Liver (tissue), 9 donors: Measurements from ENCODE around the gene ENC1. TPM values are rescaled to one million over a fixed set of nuclear protein-coding genes. Genes with fewer than 3 reads are reported as not detected.
A peak's percentile ranks its signal among the peaks of the same experiment; 100 is the strongest.

Experiments used
- DNase-seq: peaks from one replicate; pipeline ENCODE4 v3.0.0-alpha.2; 2017; ENCODE audit warnings: low spot score
- H3K27ac ChIP-seq, 2 donors: one replicate each; pipeline ENCODE4 v1.7.0; 2013; ENCODE audit warnings: inconsistent platforms in 2 of 2, low read length in 2 of 2, control low read depth in 1 of 2, low read depth in 1 of 2, mild to moderate bottlenecking in 1 of 2
- H3K27me3 ChIP-seq, 4 donors: one replicate each; pipeline versions ENCODE4 v1.6.1 to v1.7.0; 2013; ENCODE audit warnings: low read length in 3 of 4, inconsistent platforms in 1 of 4, mild to moderate bottlenecking in 1 of 4, moderate library complexity in 1 of 4; ENCODE audit not compliant: control insufficient read depth in 4 of 4, insufficient read depth in 4 of 4
- H3K36me3 ChIP-seq, 4 donors: one replicate each; pipeline versions ENCODE4 v1.6.1 to v1.7.0; 2013; ENCODE audit warnings: low read length in 3 of 4, mild to moderate bottlenecking in 3 of 4, low read depth in 1 of 4, moderate library complexity in 1 of 4; ENCODE audit not compliant: control insufficient read depth in 4 of 4, insufficient read depth in 3 of 4
- H3K4me1 ChIP-seq, 4 donors: one replicate each; pipeline versions ENCODE4 v1.6.1 to v1.7.0; 2013; ENCODE audit warnings: low read length in 3 of 4, mild to moderate bottlenecking in 3 of 4, moderate library complexity in 1 of 4; ENCODE audit not compliant: control insufficient read depth in 4 of 4, insufficient read depth in 4 of 4
- H3K4me3 ChIP-seq, 3 donors: one replicate each; pipeline versions ENCODE4 v1.6.1 to v1.7.0; 2013; ENCODE audit warnings: low read length in 3 of 3, control low read depth in 1 of 3, low read depth in 1 of 3, mild to moderate bottlenecking in 1 of 3
- H3K9ac ChIP-seq, 2 donors: one replicate each; pipeline ENCODE4 v1.7.0; 2013; ENCODE audit warnings: low read length in 2 of 2, mild to moderate bottlenecking in 2 of 2, moderate library complexity in 2 of 2, control low read depth in 1 of 2, low read depth in 1 of 2
- H3K9me3 ChIP-seq, 4 donors: one replicate each; pipeline versions ENCODE4 v1.6.1 to v1.7.0; 2013; ENCODE audit warnings: low read length in 3 of 4; ENCODE audit not compliant: control insufficient read depth in 4 of 4
- ATF3 ChIP-seq: IDR thresholded peaks from 2 replicates; pipeline ENCODE4 v1.6.1; 2016; ENCODE audit warnings: antibody characterized with exemption
- CTCF ChIP-seq: fragments of 150-350 bp; IDR thresholded peaks from 2 replicates; pipeline ENCODE4 v1.5.1; 2017; ENCODE audit warnings: improper control_type of control experiment, low read depth, low read length; ENCODE audit not compliant: missing input control
- EGR1 ChIP-seq, 2 donors: IDR thresholded peaks; 2 replicates each; pipeline ENCODE4 v1.6.1; 2016 to 2018; ENCODE audit warnings: antibody characterized with exemption in 2 of 2, low read depth in 2 of 2
- FOXA1 ChIP-seq: IDR thresholded peaks from 2 replicates; pipeline ENCODE4 v1.6.1; 2016; ENCODE audit warnings: antibody characterized with exemption
- FOXA2 ChIP-seq: IDR thresholded peaks from 2 replicates; pipeline ENCODE4 v1.6.1; 2016; ENCODE audit warnings: antibody characterized with exemption
- GABPA ChIP-seq, 2 donors: IDR thresholded peaks in 1 of 2; conservative IDR thresholded peaks in 1 of 2; 2 replicates each; pipeline ENCODE4 v1.6.1; 2016; ENCODE audit warnings: antibody characterized with exemption in 2 of 2, mild to moderate bottlenecking in 1 of 2, moderate library complexity in 1 of 2
- HNF4A ChIP-seq, 2 donors: conservative IDR thresholded peaks; 2 replicates each; pipeline ENCODE4 v1.6.1; 2016; ENCODE audit warnings: antibody characterized with exemption in 2 of 2, mild to moderate bottlenecking in 2 of 2
- HNF4G ChIP-seq: IDR thresholded peaks from 2 replicates; pipeline ENCODE4 v1.6.1; 2016; ENCODE audit warnings: antibody characterized with exemption
- JUND ChIP-seq, 2 donors: IDR thresholded peaks; 2 replicates each; pipeline ENCODE4 v1.6.1; 2016; ENCODE audit warnings: antibody characterized with exemption in 2 of 2
- MAX ChIP-seq: IDR thresholded peaks from 2 replicates; pipeline ENCODE4 v1.6.1; 2016; ENCODE audit warnings: antibody characterized with exemption
- NR2F2 ChIP-seq: IDR thresholded peaks from 2 replicates; pipeline ENCODE4 v1.6.1; 2016; ENCODE audit warnings: antibody characterized with exemption
- RAD21 ChIP-seq, 2 donors: IDR thresholded peaks; 2 replicates each; pipeline ENCODE4 v1.6.1; 2016; ENCODE audit warnings: antibody characterized with exemption in 2 of 2, mild to moderate bottlenecking in 2 of 2
- REST ChIP-seq: IDR thresholded peaks from 2 replicates; pipeline ENCODE4 v1.6.1; 2016; ENCODE audit warnings: antibody characterized with exemption, mild to moderate bottlenecking
- RXRA ChIP-seq, 2 donors: IDR thresholded peaks; 2 replicates each; pipeline ENCODE4 v1.6.1; 2017 to 2018; ENCODE audit warnings: antibody characterized with exemption in 2 of 2, mild to moderate bottlenecking in 1 of 2
- SP1 ChIP-seq: IDR thresholded peaks from 2 replicates; pipeline ENCODE4 v1.6.1; 2018; ENCODE audit warnings: antibody characterized with exemption, mild to moderate bottlenecking
- TAF1 ChIP-seq: conservative IDR thresholded peaks from 2 replicates; pipeline ENCODE4 v1.6.1; 2016; ENCODE audit warnings: antibody characterized with exemption, mild to moderate bottlenecking
- YY1 ChIP-seq: IDR thresholded peaks from 2 replicates; pipeline ENCODE4 v1.6.1; 2016; ENCODE audit warnings: antibody characterized with exemption, mild to moderate bottlenecking
- ZBTB33 ChIP-seq: IDR thresholded peaks from 2 replicates; pipeline ENCODE4 v1.6.1; 2016; ENCODE audit warnings: antibody characterized with exemption
- WGBS: extraction: QIAGEN DNeasy Blood & Tissue Kit; methylation state at CpG from one replicate; pipeline ENCODE4 v1.1.7; 2013; 5-methylcytosine and 5-hydroxymethylcytosine counted together
- polyA plus RNA-seq, 2 donors: library from polyadenylated mRNA; stranded (reverse) in 1 of 2; unstranded in 1 of 2; fragments of 200-250 nt in 1 of 2; fragments of >200 nt in 1 of 2; fragmentation: Nextera tagmentation in 1 of 2; extraction: Ambion mirVana in 1 of 2; gene quantifications; one replicate each; pipeline versions ENCODE4 v1.2.1 to v1.2.3, GENCODE V29; 2013 to 2015
- total RNA-seq, 2 donors: library from RNA; depleted of rRNA; stranded (reverse); fragments of >200 nt; gene quantifications; one replicate each; pipeline ENCODE4 v1.2.3, GENCODE V29; 2014
- donor health status: healthy.
- donor health status: healthy.
- donor health status: healthy.
- donor health status: healthy.
- donor health status: healthy.

ENC1 gene
- total and polyA plus RNA-seq, 4 donors = 5.7 to 34.4 (median 13.8) TPM

GRCh38 chr5:74638544-74638969 lies 2.0 kb downstream of the ENC1 start:
- Histone ChIP-seq H3K9ac (peak overlapping the region; percentile 30 to 86), H3K9me3 (no peaks in the 10 kb centered on the region), H3K4me3 (peak overlapping the region; percentile 62 to 95 (median 78)), H3K27ac (peak overlapping the region; percentile 91 to 92), H3K36me3 (peaks cover 6 to 13% (median 9%) of the 10 kb centered on the region in 4 donors), H3K4me1 (peaks cover 3 to 44% (median 29%) of the 10 kb centered on the region in 4 donors), H3K27me3 (no peaks in the 10 kb centered on the region)
- no peak for DNase-seq
- WGBS = 44% methylated on average over 1 of the region's 1 CpG
- TF ChIP-seq ZBTB33 (no peak), CTCF (no peak), FOXA2 (no peak), ATF3 (no peak), JUND (IDR thresholded peaks at IDR 0.05) (no peak), RAD21 (IDR thresholded peaks at IDR 0.05) (no peak), FOXA1 (no peak), GABPA (IDR thresholded peaks at IDR 0.05 in 1 of 2, conservative IDR thresholded peaks at IDR 0.05 in 1 of 2) (no peak), NR2F2 (no peak), MAX (no peak), HNF4G (no peak), HNF4A (conservative IDR thresholded peaks at IDR 0.05) (no peak), SP1 (no peak), EGR1 (IDR thresholded peaks at IDR 0.05; ENCODE audit: low read depth in 2 of 2) (no peak), REST (no peak), YY1 (no peak), RXRA (IDR thresholded peaks at IDR 0.05) (no peak), TAF1 (no peak)
